H1 (cell line): ENCODE data around the gene NUBP2.

Source experiments
- CTCF ChIP-seq, 3 experiments: IDR thresholded peaks; 1 replicate in 2 of 3; 2 replicates in 1 of 3; pipeline versions ENCODE4 v1.5.1 to v1.6.1; 2011; ENCODE audit warnings: low read length in 3 of 3, mild to moderate bottlenecking in 3 of 3, inconsistent platforms in 2 of 3, low read depth in 1 of 3, moderate library complexity in 1 of 3; ENCODE audit not compliant: insufficient read depth in 1 of 3; ENCODE audit errors: control extremely low read depth in 1 of 3
- PHF8 ChIP-seq: fragments of 200-600 bp; sonication (generic); conservative IDR thresholded peaks from 2 replicates; pipeline ENCODE4 v1.7.1; 2012; ENCODE audit warnings: low read depth, mild to moderate bottlenecking, inconsistent platforms, low read length, moderate library complexity
- SIN3A ChIP-seq, 2 experiments: IDR thresholded peaks in 1 of 2; conservative IDR thresholded peaks in 1 of 2; 2 replicates each; pipeline ENCODE4 v1.6.1; 2011 to 2012; ENCODE audit warnings: low read length in 2 of 2, improper control_type of control experiment in 1 of 2, low read depth in 1 of 2, mild to moderate bottlenecking in 1 of 2

- TF ChIP-seq CTCF (IDR thresholded peaks at IDR 0.05; ENCODE audit: control extremely low read depth in 1 of 3, insufficient read depth in 1 of 3, low read depth in 1 of 3, low read length in 3 of 3), result no peak
- no peak for TF ChIP-seq SIN3A (conservative IDR thresholded peaks at IDR 0.05 in 1 of 2, IDR thresholded peaks at IDR 0.05 in 1 of 2; ENCODE audit: low read depth in 1 of 2, low read length in 2 of 2)
- TF ChIP-seq PHF8, result no peak
Measured at GRCh38 chr16:1834096-1834495, 51.3 kb downstream of the NUBP2 start.
